K562 (cell line): Measurements from ENCODE around the gene RTBDN. TPM values are rescaled to one million over a fixed set of nuclear protein-coding genes. Genes with fewer than 3 reads are reported as not detected.
A peak's percentile ranks its signal among the peaks of the same experiment; 100 is the strongest.

Source experiments
- BCL6 ChIP-seq: fragments of 250-450 bp; sonication (Bioruptor Pico); IDR thresholded peaks from 2 replicates; pipeline ENCODE4 v1.4.0; 2020
- BMI1 ChIP-seq: fragments of 150-350 bp; IDR thresholded peaks from 2 replicates; pipeline ENCODE4 v1.6.1; 2014; ENCODE audit warnings: low read length
- CHD4 ChIP-seq: fragments of 200-600 bp; sonication (generic); IDR thresholded peaks from 3 replicates; pipeline ENCODE4 v1.6.1; 2012; ENCODE audit warnings: low read depth, mild to moderate bottlenecking, mixed read lengths, low read length, inconsistent platforms; ENCODE audit not compliant: insufficient read depth, insufficient replicate concordance, poor library complexity, severe bottlenecking
- HLTF ChIP-seq: fragments of 450-650 bp; IDR thresholded peaks from 2 replicates; pipeline ENCODE4 v1.6.1; 2016
- NEUROD1 ChIP-seq: fragments of 150-350 bp; IDR thresholded peaks from 2 replicates; pipeline ENCODE4 v1.6.1; 2014; ENCODE audit warnings: borderline replicate concordance, low read length, low read depth; ENCODE audit not compliant: partially characterized antibody
- polyA plus RNA-seq, 8 experiments: library from polyadenylated mRNA; depleted of rRNA in 4 of 8; stranded (reverse) in 5 of 8; unstranded in 3 of 8; fragments of >200 nt; fragmentation: Nextera tagmentation in 2 of 8; fragmentation: Illumina TruSeq in 1 of 8; extraction: Ambion mirVana in 2 of 8; extraction: Trizol in 1 of 8; gene quantifications; 2 replicates each; pipeline versions ENCODE4 v1.2.1 to v1.2.3, GENCODE V29; 2011 to 2014; ENCODE audit warnings: inconsistent platforms in 1 of 8, missing spikeins in 1 of 8
- total RNA-seq, 7 experiments: library from RNA; depleted of rRNA in 6 of 7; stranded (reverse); fragments of >200 nt in 6 of 7; fragmentation: Illumina TruSeq in 2 of 7; extraction: Trizol in 2 of 7; gene quantifications; 2 replicates each; pipeline versions ENCODE4 v1.2.1 to v1.2.3, GENCODE V29; 2011 to 2021; ENCODE audit warnings: low replicate concordance in 1 of 7
- TF ChIP-seq, protein P1 (sequence below): fragments of 250-450 bp; sonication (Bioruptor Pico); IDR thresholded peaks from 2 replicates; pipeline ENCODE4 v1.8.0; 2022; ENCODE audit warnings: moderate library complexity, mild to moderate bottlenecking, inconsistent platforms
- TF ChIP-seq, protein P2 (sequence below), 2 experiments: fragments of 450-650 bp in 1 of 2; sonication (generic) in 1 of 2; formaldehyde crosslinking in 1 of 2; IDR thresholded peaks in 1 of 2; conservative IDR thresholded peaks in 1 of 2; 2 replicates each; pipeline versions ENCODE4 v1.6.1 to v1.8.1; 2016 to 2023; ENCODE audit warnings: mild to moderate bottlenecking in 2 of 2, moderate library complexity in 2 of 2, inconsistent platforms in 1 of 2, missing genetic modification reagents in 1 of 2
- TF ChIP-seq, protein P3 (sequence below), 3 experiments: fragments of 200-800 bp in 1 of 3; fragments of 250-450 bp in 1 of 3; fragments of 450-650 bp in 1 of 3; sonication (Bioruptor Pico) in 1 of 3; sonication (Bioruptor generic) in 1 of 3; formaldehyde crosslinking in 1 of 3; IDR thresholded peaks; 2 replicates each; pipeline versions ENCODE4 v1.6.1 to v1.8.0; 2016 to 2022; ENCODE audit warnings: mild to moderate bottlenecking in 2 of 3, missing genetic modification characterization in 2 of 3, missing compliant biosample characterization in 1 of 3, moderate library complexity in 1 of 3
- TF ChIP-seq, protein P4 (sequence below): sonication (generic); formaldehyde crosslinking; IDR thresholded peaks from 2 replicates; pipeline ENCODE4 v1.9.0; 2022; ENCODE audit warnings: mild to moderate bottlenecking, missing genetic modification reagents
- TF ChIP-seq, protein P5 (sequence below): conservative IDR thresholded peaks from 2 replicates; pipeline ENCODE4 v1.6.1; 2011; ENCODE audit warnings: low read depth, mild to moderate bottlenecking, low read length; ENCODE audit not compliant: control insufficient read depth
- TF ChIP-seq, protein P6 (sequence below): fragments of 450-650 bp; IDR thresholded peaks from 2 replicates; pipeline ENCODE4 v1.6.1; 2016; ENCODE audit warnings: borderline replicate concordance
- TF ChIP-seq, protein P7 (sequence below): sonication (generic); formaldehyde crosslinking; IDR thresholded peaks from 2 replicates; pipeline ENCODE4 v1.8.0; 2022; ENCODE audit warnings: mild to moderate bottlenecking, missing genetic modification reagents

Gene RTBDN
- total and polyA plus RNA-seq, 9 of the 15 experiments (the other 6 are each of a cell fraction or from before 2014, with no cell fraction given) = 0.20 to 2.3 (median 0.72) TPM; not detected in 1

DNA sequence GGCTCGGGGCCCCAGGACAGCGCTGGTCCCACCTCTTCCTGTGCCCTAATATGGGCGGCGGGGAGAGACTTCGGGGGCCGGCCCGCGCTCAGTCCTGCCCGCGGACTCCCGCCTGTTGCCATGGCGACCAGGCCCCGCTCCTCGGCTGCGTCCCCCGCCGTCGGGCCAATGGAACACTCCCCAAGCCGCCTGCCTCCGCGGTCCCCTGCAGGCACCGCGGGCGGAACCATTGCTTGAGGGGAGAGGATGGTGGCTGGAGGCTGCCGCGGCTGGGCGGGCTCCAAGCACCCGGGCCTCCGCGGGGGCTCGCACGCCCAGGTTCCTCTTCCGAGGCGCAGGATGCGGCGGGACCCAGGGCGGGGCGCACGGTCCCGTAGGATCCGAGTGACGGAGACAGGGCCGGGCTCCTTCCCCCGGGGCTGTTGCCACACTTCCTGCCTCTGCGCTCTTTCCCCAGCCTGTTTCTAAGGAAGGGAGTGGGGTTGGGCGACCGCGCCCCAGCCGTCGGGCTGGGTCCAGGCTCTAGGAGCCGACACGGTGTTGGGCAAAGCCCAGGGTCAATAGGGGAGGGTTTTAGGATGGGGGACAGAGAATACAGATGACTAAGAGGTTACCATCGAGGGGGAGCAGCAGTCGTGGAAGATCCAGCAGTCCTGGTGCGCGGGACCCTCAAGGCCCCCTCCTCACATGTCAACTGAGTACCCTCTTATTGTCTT, 44.3 kb downstream of the RTBDN start (continued):
- TF ChIP-seq, protein P1, sequence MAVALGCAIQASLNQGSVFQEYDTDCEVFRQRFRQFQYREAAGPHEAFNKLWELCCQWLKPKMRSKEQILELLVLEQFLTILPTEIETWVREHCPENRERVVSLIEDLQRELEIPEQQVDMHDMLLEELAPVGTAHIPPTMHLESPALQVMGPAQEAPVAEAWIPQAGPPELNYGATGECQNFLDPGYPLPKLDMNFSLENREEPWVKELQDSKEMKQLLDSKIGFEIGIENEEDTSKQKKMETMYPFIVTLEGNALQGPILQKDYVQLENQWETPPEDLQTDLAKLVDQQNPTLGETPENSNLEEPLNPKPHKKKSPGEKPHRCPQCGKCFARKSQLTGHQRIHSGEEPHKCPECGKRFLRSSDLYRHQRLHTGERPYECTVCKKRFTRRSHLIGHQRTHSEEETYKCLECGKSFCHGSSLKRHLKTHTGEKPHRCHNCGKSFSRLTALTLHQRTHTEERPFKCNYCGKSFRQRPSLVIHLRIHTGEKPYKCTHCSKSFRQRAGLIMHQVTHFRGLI = no peak
- TF ChIP-seq, protein P2, sequence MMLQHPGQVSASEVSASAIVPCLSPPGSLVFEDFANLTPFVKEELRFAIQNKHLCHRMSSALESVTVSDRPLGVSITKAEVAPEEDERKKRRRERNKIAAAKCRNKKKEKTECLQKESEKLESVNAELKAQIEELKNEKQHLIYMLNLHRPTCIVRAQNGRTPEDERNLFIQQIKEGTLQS (IDR thresholded peaks at IDR 0.05) = peak; percentile 23; the same call in 1 of the 2 replicates
- TF ChIP-seq, protein P2 (CRISPR knock-in tag; conservative IDR thresholded peaks at IDR 0.05) = no peak
- TF ChIP-seq, protein P3, sequence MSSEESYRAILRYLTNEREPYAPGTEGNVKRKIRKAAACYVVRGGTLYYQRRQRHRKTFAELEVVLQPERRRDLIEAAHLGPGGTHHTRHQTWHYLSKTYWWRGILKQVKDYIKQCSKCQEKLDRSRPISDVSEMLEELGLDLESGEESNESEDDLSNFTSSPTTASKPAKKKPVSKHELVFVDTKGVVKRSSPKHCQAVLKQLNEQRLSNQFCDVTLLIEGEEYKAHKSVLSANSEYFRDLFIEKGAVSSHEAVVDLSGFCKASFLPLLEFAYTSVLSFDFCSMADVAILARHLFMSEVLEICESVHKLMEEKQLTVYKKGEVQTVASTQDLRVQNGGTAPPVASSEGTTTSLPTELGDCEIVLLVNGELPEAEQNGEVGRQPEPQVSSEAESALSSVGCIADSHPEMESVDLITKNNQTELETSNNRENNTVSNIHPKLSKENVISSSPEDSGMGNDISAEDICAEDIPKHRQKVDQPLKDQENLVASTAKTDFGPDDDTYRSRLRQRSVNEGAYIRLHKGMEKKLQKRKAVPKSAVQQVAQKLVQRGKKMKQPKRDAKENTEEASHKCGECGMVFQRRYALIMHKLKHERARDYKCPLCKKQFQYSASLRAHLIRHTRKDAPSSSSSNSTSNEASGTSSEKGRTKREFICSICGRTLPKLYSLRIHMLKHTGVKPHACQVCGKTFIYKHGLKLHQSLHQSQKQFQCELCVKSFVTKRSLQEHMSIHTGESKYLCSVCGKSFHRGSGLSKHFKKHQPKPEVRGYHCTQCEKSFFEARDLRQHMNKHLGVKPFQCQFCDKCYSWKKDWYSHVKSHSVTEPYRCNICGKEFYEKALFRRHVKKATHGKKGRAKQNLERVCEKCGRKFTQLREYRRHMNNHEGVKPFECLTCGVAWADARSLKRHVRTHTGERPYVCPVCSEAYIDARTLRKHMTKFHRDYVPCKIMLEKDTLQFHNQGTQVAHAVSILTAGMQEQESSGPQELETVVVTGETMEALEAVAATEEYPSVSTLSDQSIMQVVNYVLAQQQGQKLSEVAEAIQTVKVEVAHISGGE (CRISPR knock-in tag; IDR thresholded peaks at IDR 0.05) = peak in 2 of 3 experiments; percentile 46 to 93; a peak in 3 of 6 replicates
- no peak for TF ChIP-seq CHD4
- TF ChIP-seq, protein P4, sequence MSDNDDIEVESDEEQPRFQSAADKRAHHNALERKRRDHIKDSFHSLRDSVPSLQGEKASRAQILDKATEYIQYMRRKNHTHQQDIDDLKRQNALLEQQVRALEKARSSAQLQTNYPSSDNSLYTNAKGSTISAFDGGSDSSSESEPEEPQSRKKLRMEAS (CRISPR knock-in tag) = peak; percentile 39; the same call in 1 of the 2 replicates
- no peak for TF ChIP-seq HLTF
- TF ChIP-seq NEUROD1 = peak; percentile 78
- TF ChIP-seq, protein P5, sequence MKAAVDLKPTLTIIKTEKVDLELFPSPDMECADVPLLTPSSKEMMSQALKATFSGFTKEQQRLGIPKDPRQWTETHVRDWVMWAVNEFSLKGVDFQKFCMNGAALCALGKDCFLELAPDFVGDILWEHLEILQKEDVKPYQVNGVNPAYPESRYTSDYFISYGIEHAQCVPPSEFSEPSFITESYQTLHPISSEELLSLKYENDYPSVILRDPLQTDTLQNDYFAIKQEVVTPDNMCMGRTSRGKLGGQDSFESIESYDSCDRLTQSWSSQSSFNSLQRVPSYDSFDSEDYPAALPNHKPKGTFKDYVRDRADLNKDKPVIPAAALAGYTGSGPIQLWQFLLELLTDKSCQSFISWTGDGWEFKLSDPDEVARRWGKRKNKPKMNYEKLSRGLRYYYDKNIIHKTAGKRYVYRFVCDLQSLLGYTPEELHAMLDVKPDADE = 0 out of 2 replicates have a peak, but pooled peaks have one; percentile 27
- TF ChIP-seq BMI1 = peak; percentile 93
- TF ChIP-seq, protein P6, sequence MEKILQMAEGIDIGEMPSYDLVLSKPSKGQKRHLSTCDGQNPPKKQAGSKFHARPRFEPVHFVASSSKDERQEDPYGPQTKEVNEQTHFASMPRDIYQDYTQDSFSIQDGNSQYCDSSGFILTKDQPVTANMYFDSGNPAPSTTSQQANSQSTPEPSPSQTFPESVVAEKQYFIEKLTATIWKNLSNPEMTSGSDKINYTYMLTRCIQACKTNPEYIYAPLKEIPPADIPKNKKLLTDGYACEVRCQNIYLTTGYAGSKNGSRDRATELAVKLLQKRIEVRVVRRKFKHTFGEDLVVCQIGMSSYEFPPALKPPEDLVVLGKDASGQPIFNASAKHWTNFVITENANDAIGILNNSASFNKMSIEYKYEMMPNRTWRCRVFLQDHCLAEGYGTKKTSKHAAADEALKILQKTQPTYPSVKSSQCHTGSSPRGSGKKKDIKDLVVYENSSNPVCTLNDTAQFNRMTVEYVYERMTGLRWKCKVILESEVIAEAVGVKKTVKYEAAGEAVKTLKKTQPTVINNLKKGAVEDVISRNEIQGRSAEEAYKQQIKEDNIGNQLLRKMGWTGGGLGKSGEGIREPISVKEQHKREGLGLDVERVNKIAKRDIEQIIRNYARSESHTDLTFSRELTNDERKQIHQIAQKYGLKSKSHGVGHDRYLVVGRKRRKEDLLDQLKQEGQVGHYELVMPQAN = no peak
- no peak for TF ChIP-seq BCL6
- TF ChIP-seq, protein P7, sequence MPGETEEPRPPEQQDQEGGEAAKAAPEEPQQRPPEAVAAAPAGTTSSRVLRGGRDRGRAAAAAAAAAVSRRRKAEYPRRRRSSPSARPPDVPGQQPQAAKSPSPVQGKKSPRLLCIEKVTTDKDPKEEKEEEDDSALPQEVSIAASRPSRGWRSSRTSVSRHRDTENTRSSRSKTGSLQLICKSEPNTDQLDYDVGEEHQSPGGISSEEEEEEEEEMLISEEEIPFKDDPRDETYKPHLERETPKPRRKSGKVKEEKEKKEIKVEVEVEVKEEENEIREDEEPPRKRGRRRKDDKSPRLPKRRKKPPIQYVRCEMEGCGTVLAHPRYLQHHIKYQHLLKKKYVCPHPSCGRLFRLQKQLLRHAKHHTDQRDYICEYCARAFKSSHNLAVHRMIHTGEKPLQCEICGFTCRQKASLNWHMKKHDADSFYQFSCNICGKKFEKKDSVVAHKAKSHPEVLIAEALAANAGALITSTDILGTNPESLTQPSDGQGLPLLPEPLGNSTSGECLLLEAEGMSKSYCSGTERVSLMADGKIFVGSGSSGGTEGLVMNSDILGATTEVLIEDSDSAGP (CRISPR knock-in tag) = no peak
